Measurements from ENCODE around the gene DRGX. TPM values are rescaled to one million over a fixed set of nuclear protein-coding genes. Genes with fewer than 3 reads are reported as not detected.

DRGX gene
- total and polyA plus RNA-seq, 9 donors, result not detected

GRCh38 chr10:49409755-49410154 lies 13.9 kb upstream of the DRGX start:
- Histone ChIP-seq H3K4me3 (no peak overlapping the region), H3K36me3 (no peaks in the 10 kb centered on the region), H3K27me3 (no peaks in the 10 kb centered on the region), H3K9me3 (no peaks in the 10 kb centered on the region), H3K4me1 (ENCODE audit: insufficient read depth) (no peaks in the 10 kb centered on the region), H3K27ac (no peak overlapping the region)
- 63 to 77% (median 71%) methylated on average over 4 of the region's 4 CpGs for WGBS, 3 donors
- DNase-seq, result no peak
- TF ChIP-seq POLR2A (IDR thresholded peaks at IDR 0.05) (no peak), EP300 (IDR thresholded peaks at IDR 0.05) (no peak)
- intact Hi-C loops (cut with DNase I), result no loop called here

- H3K27me3 ChIP-seq, result no peaks in the 10 kb centered on the region
- WGBS, 3 donors, result 46 to 51% (median 46%) methylated on average over 13 of the region's 13 CpGs
- no peak overlapping the region for H3K4me3 ChIP-seq
- no peaks in the 10 kb centered on the region for H3K36me3 ChIP-seq
- H3K4me1 ChIP-seq (ENCODE audit: insufficient read depth), result no peaks in the 10 kb centered on the region
- no peaks in the 10 kb centered on the region for H3K9me3 ChIP-seq
- no peak overlapping the region for H3K27ac ChIP-seq
- intact Hi-C loops (cut with DNase I), result no loop called here
- no peak for TF ChIP-seq CTCF (IDR thresholded peaks at IDR 0.05)
- TF ChIP-seq EP300 (IDR thresholded peaks at IDR 0.05), result no peak
- no peak for TF ChIP-seq POLR2A (IDR thresholded peaks at IDR 0.05)
- no peak for DNase-seq
Measured at GRCh38 chr10:49408519-49409306, 12.8 kb upstream of the DRGX start.

- Histone ChIP-seq H3K27me3 (no peaks in the 10 kb centered on the region), H3K4me1 (ENCODE audit: insufficient read depth) (no peaks in the 10 kb centered on the region), H3K27ac (no peak overlapping the region), H3K4me3 (no peak overlapping the region), H3K9me3 (no peaks in the 10 kb centered on the region), H3K36me3 (no peaks in the 10 kb centered on the region)
- WGBS, 3 donors, result 0 to 3% (median 1%) methylated on average over 2 of the region's 2 CpGs
- intact Hi-C loops (cut with DNase I), result no loop called here
- TF ChIP-seq CTCF (IDR thresholded peaks at IDR 0.05) (peak; percentile 16 to 28 (median 18)), EP300 (IDR thresholded peaks at IDR 0.05) (no peak)
- DNase-seq, result peak; percentile 23 to 70 (median 44)
Measured at GRCh38 chr10:49407552-49408137, 11.8 kb upstream of the DRGX start.

- H3K27me3 ChIP-seq, result no peaks in the 10 kb centered on the region
- intact Hi-C loops (cut with DNase I), result no loop called here
- H3K36me3 ChIP-seq, result no peaks in the 10 kb centered on the region
- 41 to 54% (median 49%) methylated on average over 5 of the region's 5 CpGs for WGBS, 3 donors
- no peak overlapping the region for H3K27ac ChIP-seq
- no peaks in the 10 kb centered on the region for H3K9me3 ChIP-seq
- no peaks in the 10 kb centered on the region for H3K4me1 ChIP-seq (ENCODE audit: insufficient read depth)
- H3K4me3 ChIP-seq, result no peak overlapping the region
- TF ChIP-seq CTCF (IDR thresholded peaks at IDR 0.05) (no peak), POLR2A (IDR thresholded peaks at IDR 0.05) (no peak), EP300 (IDR thresholded peaks at IDR 0.05) (no peak)
- DNase-seq, result no peak
Measured at GRCh38 chr10:49407151-49407550, 11.3 kb upstream of the DRGX start.

- DNase-seq, result no peak
- Histone ChIP-seq H3K4me3 (no peak overlapping the region), H3K27ac (no peak overlapping the region), H3K36me3 (no peaks in the 10 kb centered on the region), H3K27me3 (no peaks in the 10 kb centered on the region), H3K4me1 (ENCODE audit: insufficient read depth) (no peaks in the 10 kb centered on the region), H3K9me3 (no peaks in the 10 kb centered on the region)
- 58 to 63% (median 59%) methylated on average over 8 of the region's 8 CpGs for WGBS, 3 donors
- intact Hi-C loops (cut with DNase I), result no loop called here
- no peak for TF ChIP-seq POLR2A (IDR thresholded peaks at IDR 0.05)
- TF ChIP-seq EP300 (IDR thresholded peaks at IDR 0.05), result no peak
- TF ChIP-seq CTCF (IDR thresholded peaks at IDR 0.05), result no peak
Measured at GRCh38 chr10:49404321-49404878, 8.5 kb upstream of the DRGX start.
